ENCODE data around the gene CFDP1. TPM values are rescaled to one million over a fixed set of nuclear protein-coding genes. Genes with fewer than 3 reads are reported as not detected.

The CFDP1 gene
- polyA plus RNA-seq = 31.5 TPM

- Mint-ChIP-seq H3K9me3 (no peaks in the 10 kb centered on the region), H3K27ac (peak within 1 kb of the TSS; percentile 94 to 99 (median 96)), H3K4me3 (peak within 1 kb of the TSS; percentile 90 to 96 (median 91)), H3K27me3 (no peaks in the 10 kb centered on the region), H3K4me1 (peaks cover 15 to 18% (median 16%) of the 10 kb centered on the region in 3 donors), H3K36me3 (no peaks in the 10 kb centered on the region)
Measured at GRCh38 chr16:75432828-75433731, at the start of gene CFDP1. Gene CFDP1, minus strand, starts transcription at chr16:75433503. Its CDS starts 151 bp downstream, at chr16:75433352.

GRCh38 chr16:75482434-75483205, 49.3 kb upstream of the CFDP1 start:
- Mint-ChIP-seq H3K36me3 (no peaks in the 10 kb centered on the region), H3K9me3 (peaks cover 0 to 3% (median 0%) of the 10 kb centered on the region in 3 donors), H3K27ac (peak overlapping the region in 1 of 3 donors; percentile 50), H3K4me3 (no peak overlapping the region), H3K4me1 (peaks cover 3 to 19% (median 17%) of the 10 kb centered on the region in 3 donors), H3K27me3 (no peaks in the 10 kb centered on the region)

- H3K9me3 Mint-ChIP-seq = peaks cover 0 to 3% (median 0%) of the 10 kb centered on the region in 3 donors
- H3K4me3 Mint-ChIP-seq = no peak overlapping the region
- H3K27me3 Mint-ChIP-seq = peaks cover 2% of the 10 kb centered on the region
Measured at GRCh38 chr16:75481475-75481874, 48.2 kb upstream of the CFDP1 start.

GRCh38 chr16:75479421-75479990, 46.2 kb upstream of the CFDP1 start:
- peaks cover 2% of the 10 kb centered on the region for H3K36me3 Mint-ChIP-seq
- no peaks in the 10 kb centered on the region for H3K4me1 Mint-ChIP-seq
- H3K9me3 Mint-ChIP-seq = peaks cover 0 to 3% (median 0%) of the 10 kb centered on the region in 3 donors
- no peak overlapping the region for H3K27ac Mint-ChIP-seq
- peaks cover 4% of the 10 kb centered on the region for H3K27me3 Mint-ChIP-seq
- H3K4me3 Mint-ChIP-seq = no peak overlapping the region

More at GRCh38 chr16:75481475-75481874, 48.2 kb upstream of the CFDP1 start:
- H3K4me1 Mint-ChIP-seq = peaks cover 3 to 17% (median 15%) of the 10 kb centered on the region in 3 donors
- no peak overlapping the region for H3K27ac Mint-ChIP-seq
- H3K36me3 Mint-ChIP-seq = peaks cover 2% of the 10 kb centered on the region

- H3K4me1 Mint-ChIP-seq = no peaks in the 10 kb centered on the region
- peaks cover 4% of the 10 kb centered on the region for H3K27me3 Mint-ChIP-seq
- peaks cover 2% of the 10 kb centered on the region for H3K36me3 Mint-ChIP-seq
- H3K9me3 Mint-ChIP-seq = peaks cover 0 to 3% (median 0%) of the 10 kb centered on the region in 3 donors
- H3K27ac Mint-ChIP-seq = no peak overlapping the region
- H3K4me3 Mint-ChIP-seq = no peak overlapping the region
Measured at GRCh38 chr16:75478480-75479345, 45.4 kb upstream of the CFDP1 start.

- Mint-ChIP-seq H3K36me3 (peaks cover 2% of the 10 kb centered on the region), H3K9me3 (peaks cover 0 to 3% (median 0%) of the 10 kb centered on the region in 3 donors), H3K4me1 (no peaks in the 10 kb centered on the region), H3K4me3 (no peak overlapping the region), H3K27ac (peak overlapping the region in 1 of 3 donors; percentile 37), H3K27me3 (peaks cover 4% of the 10 kb centered on the region)
Measured at GRCh38 chr16:75477680-75478473, 44.6 kb upstream of the CFDP1 start.

GRCh38 chr16:75476817-75477216, 43.5 kb upstream of the CFDP1 start:
- Mint-ChIP-seq H3K27ac (no peak overlapping the region), H3K9me3 (peaks cover 0 to 3% (median 0%) of the 10 kb centered on the region in 3 donors), H3K27me3 (peaks cover 4% of the 10 kb centered on the region), H3K4me1 (peaks cover 0 to 2% (median 0%) of the 10 kb centered on the region in 3 donors), H3K4me3 (no peak overlapping the region), H3K36me3 (peaks cover 2% of the 10 kb centered on the region)

- Mint-ChIP-seq H3K4me3 (no peak overlapping the region), H3K9me3 (peaks cover 0 to 3% (median 0%) of the 10 kb centered on the region in 3 donors), H3K27ac (peak overlapping the region in 1 of 3 donors; percentile 39), H3K4me1 (peaks cover 0 to 4% (median 0%) of the 10 kb centered on the region in 3 donors), H3K36me3 (peaks cover 2% of the 10 kb centered on the region), H3K27me3 (peaks cover 5% of the 10 kb centered on the region)
Measured at GRCh38 chr16:75475420-75475847, 42.1 kb upstream of the CFDP1 start.

- peak overlapping the region in 1 of 4 donors; percentile 33 for H3K4me3 Mint-ChIP-seq
- H3K9me3 Mint-ChIP-seq = peaks cover 0 to 3% (median 0%) of the 10 kb centered on the region in 3 donors
- H3K36me3 Mint-ChIP-seq = peaks cover 2% of the 10 kb centered on the region
- H3K27me3 Mint-ChIP-seq = peaks cover 5% of the 10 kb centered on the region
- H3K27ac Mint-ChIP-seq = no peak overlapping the region
- peaks cover 0 to 5% (median 5%) of the 10 kb centered on the region in 3 donors for H3K4me1 Mint-ChIP-seq
Measured at GRCh38 chr16:75472908-75473877, 39.9 kb upstream of the CFDP1 start.

GRCh38 chr16:75471723-75472633, 38.7 kb upstream of the CFDP1 start:
- Mint-ChIP-seq H3K9me3 (no peaks in the 10 kb centered on the region), H3K27ac (no peak overlapping the region), H3K4me3 (no peak overlapping the region), H3K27me3 (peaks cover 5% of the 10 kb centered on the region), H3K4me1 (peaks cover 0 to 5% (median 5%) of the 10 kb centered on the region in 3 donors), H3K36me3 (peaks cover 2% of the 10 kb centered on the region)

- Mint-ChIP-seq H3K27me3 (peaks cover under 1% of the 10 kb centered on the region), H3K36me3 (no peaks in the 10 kb centered on the region), H3K9me3 (no peaks in the 10 kb centered on the region), H3K27ac (no peak overlapping the region), H3K4me1 (peaks cover 10 to 22% (median 16%) of the 10 kb centered on the region in 3 donors), H3K4me3 (peak overlapping the region in 1 of 4 donors; percentile 35)
Measured at GRCh38 chr16:75466760-75467159, 33.5 kb upstream of the CFDP1 start.
